Measurements from ENCODE around the gene CDK6. TPM values are rescaled to one million over a fixed set of nuclear protein-coding genes. Genes with fewer than 3 reads are reported as not detected.
A peak's percentile ranks its signal among the peaks of the same experiment; 100 is the strongest.

The CDK6 gene
- total RNA-seq, 1 experiment from 2014 or later: 10.5 TPM

GRCh38 chr7:92621561-92622023 is 214.8 kb downstream of the CDK6 start:
- peaks cover 14% of the 10 kb centered on the region for H3K4me1 ChIP-seq (ENCODE audit: insufficient read depth, low read length, poor library complexity, severe bottlenecking)
- no peaks in the 10 kb centered on the region for H3K27me3 ChIP-seq (replicated peaks; ENCODE audit: insufficient read depth, low read depth, low read length, poor library complexity)
- no peak for DNase-seq (ENCODE audit: low spot score)
- BruUV-seq (replicated peaks): no TSS peak
- H3K4me3 ChIP-seq (ENCODE audit: low read depth, low read length, poor library complexity, severe bottlenecking): no peak overlapping the region
- ChIA-PET CTCF (no interaction called here), POLR2A (ENCODE audit: low non-redundant PET) (no interaction called here)
- H3K9me3 ChIP-seq (ENCODE audit: low read depth, low read length, poor library complexity, severe bottlenecking): peaks cover 4% of the 10 kb centered on the region
- H3K27ac ChIP-seq (ENCODE audit: low read depth, low read length, poor library complexity, severe bottlenecking): no peak overlapping the region
- intact Hi-C loops (cut with micrococcal nuclease; ENCODE audit: unreplicated experiment): loop anchor here (2.0 to 10.0 kb wide), 5 partner anchors 71 to 613 kb away; partner anchors contain the start of gene VPS50
- TF ChIP-seq EZH2 (IDR thresholded peaks at IDR 0.05; ENCODE audit: borderline replicate concordance, low read depth, low read length, poor library complexity, severe bottlenecking): no peak
- no peak for TF ChIP-seq CTCF (conservative IDR thresholded peaks at IDR 0.05; ENCODE audit: low read depth, low read length)
- no peaks in the 10 kb centered on the region for H3K36me3 ChIP-seq (ENCODE audit: insufficient read depth, low read length, poor library complexity, severe bottlenecking)

DNA sequence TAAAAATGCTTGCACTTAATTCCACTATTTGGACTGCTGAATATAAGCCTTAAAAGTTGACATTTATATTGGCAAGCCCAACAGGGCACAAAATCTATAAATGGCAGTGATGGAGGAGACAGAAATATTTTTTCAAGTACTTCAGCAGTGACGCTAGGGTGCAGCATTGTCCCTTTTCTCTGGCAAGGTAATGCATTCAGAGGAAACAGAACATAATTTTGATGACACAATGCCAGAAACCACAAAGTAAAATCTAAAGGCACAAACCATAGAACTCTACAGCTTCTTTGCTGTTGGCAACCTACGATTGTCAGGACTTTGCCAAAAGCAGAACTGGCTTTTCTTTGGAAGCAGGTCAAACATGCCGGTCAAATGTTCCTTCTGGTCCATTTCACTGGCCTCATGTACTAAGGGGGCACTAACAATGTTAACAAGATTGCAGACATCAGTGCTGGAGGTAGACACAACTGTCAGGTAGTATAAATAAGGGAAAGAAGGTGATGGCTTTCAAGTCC is 215.3 kb downstream of the CDK6 start:
- no peak overlapping the region for H3K27ac ChIP-seq (ENCODE audit: low read depth, low read length, poor library complexity, severe bottlenecking)
- no peaks in the 10 kb centered on the region for H3K27me3 ChIP-seq (replicated peaks; ENCODE audit: insufficient read depth, low read depth, low read length, poor library complexity)
- intact Hi-C loops (cut with micrococcal nuclease; ENCODE audit: unreplicated experiment): loop anchor here (2.0 to 10.0 kb wide), 5 partner anchors 71 to 614 kb away; partner anchors contain the start of gene VPS50
- TF ChIP-seq CTCF (conservative IDR thresholded peaks at IDR 0.05; ENCODE audit: low read depth, low read length) (peak; percentile 83), EZH2 (IDR thresholded peaks at IDR 0.05; ENCODE audit: borderline replicate concordance, low read depth, low read length, poor library complexity, severe bottlenecking) (no peak)
- CTCF ChIA-PET: no interaction called here
- no TSS peak for BruUV-seq (replicated peaks)
- H3K9me3 ChIP-seq (ENCODE audit: low read depth, low read length, poor library complexity, severe bottlenecking): peaks cover 4% of the 10 kb centered on the region
- H3K36me3 ChIP-seq (ENCODE audit: insufficient read depth, low read length, poor library complexity, severe bottlenecking): no peaks in the 10 kb centered on the region
- DNase-seq (ENCODE audit: low spot score): peak; percentile 88
- H3K4me1 ChIP-seq (ENCODE audit: insufficient read depth, low read length, poor library complexity, severe bottlenecking): peaks cover 14% of the 10 kb centered on the region
- POLR2A ChIA-PET (ENCODE audit: low non-redundant PET): no interaction called here
- H3K4me3 ChIP-seq (ENCODE audit: low read depth, low read length, poor library complexity, severe bottlenecking): no peak overlapping the region

DNA sequence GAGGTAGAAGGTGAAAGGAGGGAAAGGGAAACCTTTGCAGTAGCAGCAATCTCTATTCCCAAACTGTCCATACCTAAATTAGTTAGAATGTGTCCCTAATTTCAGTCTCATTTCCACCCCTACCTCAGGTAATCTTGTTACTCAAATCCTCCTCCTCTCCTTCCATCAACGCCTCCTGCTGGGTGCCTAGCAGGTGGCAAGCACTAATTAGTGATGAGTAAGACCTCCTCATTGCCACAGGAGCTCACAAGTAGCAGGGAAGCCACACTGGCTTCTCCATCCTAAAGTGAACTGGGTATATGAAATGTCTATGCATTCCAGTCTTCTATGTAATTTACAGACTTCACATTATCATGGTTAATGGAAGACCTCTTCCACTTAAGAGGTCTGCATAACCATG is 220.5 kb downstream of the CDK6 start:
- POLR2A ChIA-PET (ENCODE audit: low non-redundant PET): no interaction called here
- TF ChIP-seq CTCF (conservative IDR thresholded peaks at IDR 0.05; ENCODE audit: low read depth, low read length): no peak
- Histone ChIP-seq H3K4me1 (ENCODE audit: insufficient read depth, low read length, poor library complexity, severe bottlenecking) (peaks cover 4% of the 10 kb centered on the region), H3K9me3 (ENCODE audit: low read depth, low read length, poor library complexity, severe bottlenecking) (no peaks in the 10 kb centered on the region), H3K27ac (ENCODE audit: low read depth, low read length, poor library complexity, severe bottlenecking) (no peak overlapping the region), H3K27me3 (replicated peaks; ENCODE audit: insufficient read depth, low read depth, low read length, poor library complexity) (no peaks in the 10 kb centered on the region), H3K36me3 (ENCODE audit: insufficient read depth, low read length, poor library complexity, severe bottlenecking) (no peaks in the 10 kb centered on the region), H3K4me3 (ENCODE audit: low read depth, low read length, poor library complexity, severe bottlenecking) (no peak overlapping the region)
- no TSS peak for BruUV-seq (replicated peaks)
- intact Hi-C loops (cut with micrococcal nuclease; ENCODE audit: unreplicated experiment): no loop called here
- peak; percentile 25 for DNase-seq (ENCODE audit: low spot score)
- CTCF ChIA-PET: no interaction called here

Measured in A673 (cell line).